SK-N-MC (cell line): ENCODE results near the gene LATS2.

Source experiments
- DNase-seq: peaks from one replicate; pipeline ENCODE4 v3.0.0-alpha.2; 2011; ENCODE audit warnings: low read depth, low spot score
- H3K27ac ChIP-seq: fragments of 200-600 bp; sonication (generic); 2 replicates; pipeline ENCODE4 v1.5.1; 2016; ENCODE audit warnings: mixed run types
- H3K36me3 ChIP-seq: fragments of 200-600 bp; sonication (generic); 2 replicates; pipeline ENCODE4 v1.6.1; 2017; ENCODE audit warnings: antibody characterized with exemption, low read length, mixed read lengths; ENCODE audit not compliant: insufficient read depth
- H3K4me3 ChIP-seq: fragments of 200-600 bp; sonication (generic); 2 replicates; pipeline ENCODE4 v1.5.1; 2016
- H3K9ac ChIP-seq: fragments of 200-600 bp; sonication (generic); 2 replicates; pipeline ENCODE4 v1.8.0; 2017; ENCODE audit warnings: mixed run types, mixed read lengths; ENCODE audit not compliant: insufficient read length
- H3K9me3 ChIP-seq: fragments of 200-600 bp; sonication (generic); 2 replicates; pipeline ENCODE4 v1.6.1; 2017; ENCODE audit warnings: low read depth, mild to moderate bottlenecking, antibody characterized with exemption, low read length, moderate library complexity, mixed read lengths
- EZH2 ChIP-seq: fragments of 200-600 bp; sonication (generic); IDR thresholded peaks from one replicate; pipeline ENCODE4 v1.6.1; 2017; ENCODE audit warnings: antibody characterized with exemption
- FOXP2 ChIP-seq: optimal IDR thresholded peaks from 2 replicates; pipeline ENCODE3; 2011; ENCODE audit warnings: mild to moderate bottlenecking, moderate library complexity; ENCODE audit not compliant: insufficient read depth; ENCODE audit errors: extremely low read length, control extremely low read depth
- POLR2AphosphoS5 ChIP-seq: IDR thresholded peaks from 2 replicates; pipeline ENCODE4 v1.6.1; 2012; ENCODE audit warnings: mild to moderate bottlenecking, low read depth, low read length, borderline replicate concordance

The LATS2 gene

GRCh38 chr13:21061029-21061763 lies at the start of gene LATS2:
Gene LATS2 (minus strand): TSS chr13:21061586. CDS start chr13:21046026, 15,560 bp downstream.
- H3K36me3 ChIP-seq: no peaks in the 10 kb centered on the region
- no peak for TF ChIP-seq EZH2
- TF ChIP-seq POLR2AphosphoS5: peak; percentile 30; the same call in 1 of the 2 replicates
- peak within 1 kb of the TSS; percentile 80 for H3K27ac ChIP-seq
- H3K9me3 ChIP-seq: no peaks in the 10 kb centered on the region
- H3K4me3 ChIP-seq: peak within 1 kb of the TSS; percentile 92
- no peak for DNase-seq
- H3K9ac ChIP-seq: peak within 1 kb of the TSS; percentile 91

GRCh38 chr13:21109168-21109567 lies 47.8 kb upstream of the LATS2 start:
- Histone ChIP-seq H3K4me3 (no peak overlapping the region), H3K9me3 (no peaks in the 10 kb centered on the region), H3K36me3 (no peaks in the 10 kb centered on the region), H3K27ac (no peak overlapping the region), H3K9ac (no peak overlapping the region)
- TF ChIP-seq POLR2AphosphoS5 (no peak), FOXP2 (no peak), EZH2 (no peak)
- no peak for DNase-seq

- DNase-seq: no peak
- no peaks in the 10 kb centered on the region for H3K9me3 ChIP-seq
- H3K27ac ChIP-seq: no peak overlapping the region
- no peak overlapping the region for H3K4me3 ChIP-seq
- H3K9ac ChIP-seq: no peak overlapping the region
- no peaks in the 10 kb centered on the region for H3K36me3 ChIP-seq
- no peak for TF ChIP-seq EZH2
- TF ChIP-seq POLR2AphosphoS5: no peak
- TF ChIP-seq FOXP2: no peak
Observed at GRCh38 chr13:21106089-21106488, 44.7 kb upstream of the LATS2 start.

GRCh38 chr13:21104199-21105019 lies 43.0 kb upstream of the LATS2 start:
- Histone ChIP-seq H3K9ac (no peak overlapping the region), H3K4me3 (no peak overlapping the region), H3K9me3 (no peaks in the 10 kb centered on the region), H3K36me3 (no peaks in the 10 kb centered on the region), H3K27ac (no peak overlapping the region)
- DNase-seq: no peak
- TF ChIP-seq EZH2 (no peak), FOXP2 (no peak)

- Histone ChIP-seq H3K27ac (no peak overlapping the region), H3K9me3 (no peaks in the 10 kb centered on the region), H3K4me3 (no peak overlapping the region), H3K9ac (no peak overlapping the region), H3K36me3 (no peaks in the 10 kb centered on the region)
- no peak for DNase-seq
- TF ChIP-seq FOXP2 (no peak), EZH2 (no peak), POLR2AphosphoS5 (no peak)
Observed at GRCh38 chr13:21101865-21102576, 40.6 kb upstream of the LATS2 start.

GRCh38 chr13:21100994-21101757 lies 39.8 kb upstream of the LATS2 start:
- TF ChIP-seq POLR2AphosphoS5 (no peak), FOXP2 (no peak), EZH2 (no peak)
- Histone ChIP-seq H3K36me3 (no peaks in the 10 kb centered on the region), H3K27ac (no peak overlapping the region), H3K9me3 (no peaks in the 10 kb centered on the region), H3K4me3 (no peak overlapping the region), H3K9ac (no peak overlapping the region)
- no peak for DNase-seq

- H3K27ac ChIP-seq: no peak overlapping the region
- H3K36me3 ChIP-seq: no peaks in the 10 kb centered on the region
- TF ChIP-seq EZH2 (no peak), POLR2AphosphoS5 (no peak), FOXP2 (no peak)
- no peak overlapping the region for H3K9ac ChIP-seq
- H3K4me3 ChIP-seq: no peak overlapping the region
- no peak for DNase-seq
- H3K9me3 ChIP-seq: no peaks in the 10 kb centered on the region
Observed at GRCh38 chr13:21100211-21100610, 38.8 kb upstream of the LATS2 start.
